Activated naive CD8-positive, alpha-beta T cell treated with anti-CD3 and anti-CD28 coated beads, Interleukin-2, amount 50 U/mL, for 16 hours (primary cell): ENCODE data around the gene ATP6V1G2.
A peak's percentile ranks its signal among the peaks of the same experiment; 100 is the strongest.

Experiments used
- DNase-seq: peaks from one replicate; pipeline ENCODE4 v3.0.0-alpha.2; 2020; ENCODE audit warnings: low read depth, low spot score

The ATP6V1G2 gene

DNA sequence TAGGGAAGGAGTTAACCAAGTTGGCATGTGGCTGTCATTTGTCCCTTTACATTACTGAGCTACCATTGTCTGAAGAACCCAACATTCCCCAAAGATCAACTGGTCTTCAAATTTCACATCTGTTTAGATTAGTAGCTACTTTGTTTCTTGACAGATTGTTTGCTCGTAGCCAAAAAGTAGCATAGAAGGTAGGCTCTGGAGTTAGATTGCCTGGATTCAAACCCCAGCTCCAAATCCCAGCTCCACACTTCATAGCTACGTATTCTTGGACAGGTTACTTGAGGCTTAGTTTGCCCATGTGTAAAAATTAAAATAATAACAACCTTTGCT, 2.1 kb upstream of the ATP6V1G2 start:
- DNase-seq: no peak

DNA sequence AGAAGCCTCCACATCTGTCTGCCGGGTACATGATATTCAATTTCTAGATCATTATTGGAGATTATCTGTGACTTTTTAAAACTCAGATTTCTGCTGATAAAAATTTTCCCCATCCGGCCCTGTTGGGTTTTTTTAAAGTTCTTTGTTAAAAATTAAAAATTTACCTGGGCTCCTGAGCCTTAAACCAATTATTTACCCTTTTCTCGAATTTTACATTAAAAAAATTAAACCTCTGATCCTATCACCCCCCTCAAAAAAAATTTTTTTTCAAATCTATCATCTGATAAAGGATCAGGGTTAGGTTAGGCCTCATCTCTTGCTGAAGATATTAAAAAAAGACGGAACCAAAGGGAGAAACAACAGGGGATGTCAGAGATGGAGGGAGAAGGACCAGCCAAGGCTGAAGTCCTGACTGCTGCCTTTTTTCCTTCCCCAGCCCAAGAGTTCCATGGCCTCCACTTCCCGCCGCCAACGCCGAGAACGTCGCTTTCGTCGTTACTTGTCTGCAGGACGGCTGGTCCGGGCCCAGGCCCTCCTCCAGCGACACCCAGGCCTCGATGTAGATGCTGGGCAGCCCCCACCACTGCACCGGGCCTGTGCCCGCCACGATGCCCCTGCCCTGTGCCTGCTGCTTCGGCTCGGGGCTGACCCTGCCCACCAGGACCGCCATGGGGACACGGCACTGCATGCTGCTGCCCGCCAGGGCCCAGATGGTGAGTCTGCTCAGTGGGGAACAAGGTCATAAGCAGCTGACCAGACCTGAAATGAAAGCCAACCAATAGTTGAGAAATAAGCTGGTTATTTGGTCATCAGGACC, 1.5 kb upstream of the ATP6V1G2 start:
- no peak for DNase-seq

DNA sequence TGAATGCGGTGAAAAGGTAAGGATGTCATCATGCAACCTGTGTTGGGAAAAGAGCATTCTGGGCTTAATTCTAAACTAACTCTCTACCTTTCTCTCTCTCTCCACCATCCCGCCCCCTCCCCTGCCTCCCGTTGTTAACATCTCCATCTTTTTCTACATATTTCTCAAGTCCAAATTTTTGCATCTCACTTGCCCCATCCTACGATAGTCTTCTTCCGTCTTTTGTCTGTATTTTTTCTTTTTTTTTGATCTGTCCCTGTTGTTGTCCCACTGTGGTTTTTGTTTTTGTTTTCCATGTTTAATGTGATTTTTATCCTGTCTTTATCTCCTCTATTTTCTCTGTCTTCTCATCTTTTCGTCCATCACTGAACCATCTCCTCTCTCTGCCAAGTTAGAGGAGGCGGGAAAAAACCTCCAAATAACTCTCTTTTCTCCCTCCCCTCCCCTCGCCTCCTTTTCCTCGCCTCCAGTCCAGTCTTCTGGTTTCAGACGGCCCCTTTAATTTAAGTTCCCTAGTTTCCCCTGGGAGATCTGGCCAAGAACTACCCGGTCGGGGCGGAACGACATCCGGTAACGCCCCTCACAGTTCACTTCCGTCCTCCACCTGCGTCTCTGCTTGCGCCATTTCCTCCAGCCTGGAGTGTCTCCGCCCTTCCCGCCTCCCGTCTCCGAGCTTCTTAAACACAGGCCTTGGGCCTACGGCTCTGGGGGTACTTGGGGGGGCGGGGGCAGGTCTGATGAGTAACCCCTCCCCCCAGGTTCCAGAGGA, 734 bp upstream of the ATP6V1G2 start, which contains the start of gene NFKBIL1:
Gene NFKBIL1, plus strand, starts transcription at position 651 of the 769 bp plus-strand sequence. Its CDS starts 87 bp downstream, at position 738.
- peak; percentile 76 for DNase-seq

DNA sequence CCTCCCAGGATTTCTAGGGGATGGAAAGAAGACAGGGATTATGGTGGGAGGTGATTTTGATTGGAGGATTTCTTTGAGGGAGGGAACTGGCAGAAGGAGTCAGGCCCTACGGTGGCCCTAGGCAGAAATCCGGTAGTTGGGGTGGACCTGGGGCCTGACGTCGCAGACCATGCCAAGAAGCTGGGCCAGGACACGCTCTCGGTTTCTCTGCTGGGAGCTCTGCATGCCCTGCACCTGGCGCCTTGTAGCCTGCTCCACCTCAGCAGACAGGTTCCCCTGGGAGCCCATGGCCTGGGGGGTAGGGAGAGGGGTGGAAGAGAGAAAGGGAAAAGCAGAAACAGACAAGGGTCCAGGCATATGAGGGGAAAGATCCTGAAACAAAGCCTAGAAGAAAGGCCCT, 1.1 kb downstream of the ATP6V1G2 start:
- DNase-seq: no peak

DNA sequence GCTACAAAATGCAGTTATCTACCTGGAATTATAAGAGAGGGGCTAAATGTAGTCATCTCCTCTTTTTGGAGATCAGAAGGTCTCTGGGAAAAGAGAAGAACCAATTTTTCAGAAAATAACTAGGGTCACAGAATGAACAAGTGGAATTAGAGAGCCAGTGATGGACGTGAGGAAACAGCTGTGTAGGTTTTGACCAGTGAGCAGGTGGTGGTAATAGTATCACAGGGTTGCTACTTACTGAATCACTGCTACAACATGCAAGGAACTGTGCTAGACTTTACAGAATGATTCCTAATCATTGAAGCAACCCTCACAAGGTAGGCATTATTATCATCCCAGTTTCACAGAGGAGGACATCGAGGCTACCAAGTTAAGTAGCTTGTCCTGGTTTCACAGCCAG, 1.7 kb downstream of the ATP6V1G2 start:
- DNase-seq: no peak

DNA sequence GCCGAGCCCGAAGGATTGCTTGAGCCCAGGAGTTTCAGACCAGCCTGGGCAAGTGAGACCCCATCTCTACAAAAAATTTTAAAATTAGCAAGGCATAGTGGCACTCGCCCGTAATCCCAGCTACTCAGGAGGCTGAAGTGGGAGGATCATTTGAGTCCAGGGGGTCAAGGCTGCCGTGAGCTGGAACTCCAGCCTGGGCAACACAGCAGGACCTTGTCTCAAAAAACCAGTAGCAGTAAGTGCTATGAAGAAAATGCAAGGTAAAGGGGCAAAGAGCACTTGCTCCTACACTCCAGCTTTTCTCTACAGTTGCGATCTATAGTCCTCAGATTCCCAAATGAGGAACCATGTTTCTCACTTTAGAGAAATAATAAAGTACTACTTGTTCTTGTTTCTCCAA, 2.8 kb downstream of the ATP6V1G2 start:
- DNase-seq: no peak

DNA sequence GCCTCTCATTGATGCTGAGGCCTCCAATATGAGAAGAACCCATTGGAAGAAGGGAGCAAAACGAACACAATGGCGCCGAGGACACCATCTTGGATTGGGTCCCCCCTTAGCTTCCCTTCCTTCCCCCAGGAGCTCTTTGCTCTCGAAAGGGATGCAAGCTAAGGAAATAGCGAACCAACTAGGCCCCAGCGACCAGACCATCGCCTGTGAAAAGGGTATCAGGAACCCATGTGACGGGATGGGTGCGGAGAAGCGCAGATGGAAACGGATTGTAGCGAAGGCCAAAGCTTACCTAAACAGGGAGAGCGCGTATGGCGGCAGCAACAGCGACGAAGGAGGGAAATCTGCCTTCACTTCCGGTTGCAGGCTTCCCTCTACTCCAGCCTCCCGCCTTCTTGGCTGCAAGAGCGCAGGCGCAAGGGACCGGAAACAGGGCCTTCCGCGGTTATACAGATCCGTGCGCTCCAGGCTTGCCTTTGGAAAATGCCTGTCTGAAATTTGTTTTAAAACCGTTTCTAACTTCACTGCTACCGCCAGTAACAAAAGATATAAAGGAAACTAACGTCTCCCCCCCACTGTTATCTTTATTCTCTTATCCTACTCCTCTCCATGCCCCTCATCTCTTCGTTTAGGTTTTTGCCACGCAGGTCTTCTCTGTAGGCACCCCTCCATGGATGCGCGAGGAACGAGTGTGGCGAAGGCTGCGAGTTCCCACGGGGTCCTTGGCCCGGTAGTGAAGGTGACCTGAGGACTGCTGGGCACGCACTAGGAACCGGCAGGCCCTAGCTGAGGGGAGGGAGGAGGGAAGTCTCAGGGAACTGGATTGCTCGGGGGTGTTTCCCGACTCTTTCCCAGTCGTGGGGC, 4.5 kb downstream of the ATP6V1G2 start, which contains the start of gene DDX39B:
Gene DDX39B, minus strand, starts transcription at position 346 of the 864 bp plus-strand sequence. CDS start 1,471 bp downstream, outside the sequence.
- DNase-seq: peak; percentile 83

DNA sequence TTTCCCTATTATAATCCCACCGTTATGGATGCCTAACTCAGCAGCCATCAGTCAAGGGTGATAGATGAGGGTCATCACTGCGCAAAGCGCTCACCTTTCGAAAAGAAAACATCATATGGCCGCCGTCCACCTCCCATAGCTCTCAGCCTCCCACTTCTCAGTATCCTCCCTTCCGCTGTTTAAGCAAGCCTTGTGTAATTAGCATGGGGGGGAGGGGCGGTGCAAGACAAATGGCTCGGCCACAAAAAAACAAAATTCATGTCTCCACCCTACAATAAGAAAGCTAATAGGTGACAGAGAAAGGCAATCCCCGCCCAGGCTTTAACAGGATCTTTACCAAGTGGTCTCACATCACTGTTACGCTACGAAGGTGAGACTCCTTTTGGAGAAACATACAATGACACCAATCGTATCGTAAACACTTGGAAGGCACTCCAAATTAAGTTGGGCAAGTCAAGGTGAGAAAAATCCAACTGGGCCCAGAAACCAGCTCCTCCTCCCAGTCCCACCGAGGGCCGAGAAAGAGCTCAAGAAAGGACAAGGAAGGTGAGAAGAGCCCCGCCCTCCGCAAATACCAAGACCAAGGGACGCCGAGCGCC, 5.2 kb downstream of the ATP6V1G2 start:
- DNase-seq: peak; percentile 18

DNA sequence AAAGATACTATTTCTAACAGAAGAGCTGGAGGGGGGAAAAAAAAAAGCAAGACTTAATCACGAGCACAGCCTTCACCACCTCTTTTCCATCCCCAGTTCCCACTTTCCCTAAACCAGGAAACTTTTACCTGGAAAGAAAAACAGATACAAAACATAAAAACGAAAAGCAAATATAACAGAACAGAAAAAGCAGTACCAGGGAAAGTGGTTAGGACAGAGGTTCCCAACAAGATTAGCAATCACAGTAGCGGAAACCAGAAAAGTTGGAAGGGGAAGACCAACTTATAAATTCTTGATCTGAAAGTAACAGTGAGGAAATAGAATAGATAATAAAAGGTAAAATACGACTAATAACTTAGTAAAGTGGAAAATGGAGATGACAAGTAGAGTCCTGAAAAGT, 5.8 kb downstream of the ATP6V1G2 start:
- no peak for DNase-seq

DNA sequence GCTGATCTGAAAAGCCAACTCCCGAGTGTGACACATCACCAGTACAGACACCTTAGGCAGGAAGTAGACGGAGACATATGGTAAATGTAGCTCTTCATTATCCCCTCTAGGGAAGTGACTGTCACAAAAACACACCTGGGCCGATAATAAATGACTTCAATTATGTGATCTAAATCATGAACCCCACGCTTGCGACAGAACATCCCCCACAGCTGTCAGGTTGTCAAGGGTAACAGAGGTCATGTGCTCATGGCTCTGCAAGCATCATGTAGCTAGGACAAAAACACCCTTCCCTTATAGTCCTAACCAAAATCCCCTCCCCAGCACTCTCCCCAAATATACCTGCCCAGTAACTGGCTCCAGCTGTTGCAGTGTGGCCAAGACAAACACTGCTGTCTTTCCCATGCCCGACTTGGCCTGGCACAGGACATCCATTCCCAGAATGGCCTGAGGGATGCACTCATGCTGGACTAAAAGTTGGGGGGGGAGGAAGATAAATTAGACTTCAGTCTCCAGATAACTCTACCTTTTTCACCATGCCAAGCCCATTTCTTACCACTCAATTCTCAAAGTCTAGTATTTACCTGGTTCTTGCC, 7.5 kb downstream of the ATP6V1G2 start:
- DNase-seq: no peak

DNA sequence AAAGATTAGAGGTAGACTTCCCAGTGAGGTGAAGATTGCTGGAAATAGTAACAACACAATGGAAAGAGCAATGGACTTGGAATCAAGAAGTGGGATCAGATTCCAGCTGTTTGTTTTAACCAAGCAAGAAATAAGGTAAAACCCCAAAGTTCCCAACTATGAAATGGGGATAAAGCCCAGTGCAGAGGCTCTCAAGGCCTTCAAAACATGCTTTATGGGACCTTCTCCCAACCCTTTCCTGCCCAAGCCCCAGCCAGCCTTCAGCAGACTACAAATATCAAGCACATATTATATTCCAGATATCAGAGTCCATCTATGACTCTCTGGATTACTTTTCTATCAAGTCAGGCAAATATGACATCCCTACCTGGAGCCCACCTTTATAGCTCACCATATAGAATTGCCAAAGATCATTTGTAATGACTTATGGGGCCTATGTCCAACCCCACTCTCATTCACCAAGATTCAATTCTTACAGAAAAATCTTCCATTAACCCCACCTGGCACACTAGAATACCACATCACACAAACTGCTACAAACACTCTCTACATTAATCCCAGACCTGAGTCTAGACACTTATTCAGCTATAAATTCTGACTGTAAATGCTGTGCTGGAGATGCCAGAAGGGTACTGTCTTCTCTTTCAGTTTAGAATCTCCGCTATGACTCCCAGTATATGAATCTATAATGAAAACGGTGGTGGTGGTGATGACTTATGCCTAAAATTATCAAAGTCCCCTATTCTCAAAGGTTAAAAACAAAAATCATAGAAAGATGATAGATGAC, 10.7 kb downstream of the ATP6V1G2 start:
- no peak for DNase-seq

DNA sequence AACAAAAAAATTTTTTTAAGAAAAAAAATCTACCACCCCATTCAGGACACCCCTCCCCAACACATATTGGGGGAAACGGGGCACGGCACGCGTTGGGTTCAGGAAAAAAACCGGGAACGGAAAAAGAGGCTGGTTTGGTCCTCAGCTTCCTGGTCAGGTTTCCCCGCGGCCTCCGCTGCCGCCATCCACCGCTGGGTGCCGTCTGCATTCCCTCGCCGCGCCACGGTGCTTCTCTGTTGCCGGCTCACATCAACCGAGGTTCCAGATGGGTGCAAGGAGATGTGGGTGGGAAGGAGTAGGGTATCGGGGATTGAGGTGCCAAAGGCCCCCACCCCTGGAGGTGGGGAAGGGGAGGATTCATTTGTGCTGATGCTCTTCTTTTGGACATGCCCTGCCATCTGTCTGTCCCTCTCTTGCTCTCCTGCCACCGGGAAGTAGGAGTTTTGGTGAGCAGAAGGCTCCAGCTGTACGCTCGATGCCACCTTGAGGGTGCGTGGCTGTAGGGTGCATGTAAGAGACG, 11.8 kb downstream of the ATP6V1G2 start:
- no peak for DNase-seq

DNA sequence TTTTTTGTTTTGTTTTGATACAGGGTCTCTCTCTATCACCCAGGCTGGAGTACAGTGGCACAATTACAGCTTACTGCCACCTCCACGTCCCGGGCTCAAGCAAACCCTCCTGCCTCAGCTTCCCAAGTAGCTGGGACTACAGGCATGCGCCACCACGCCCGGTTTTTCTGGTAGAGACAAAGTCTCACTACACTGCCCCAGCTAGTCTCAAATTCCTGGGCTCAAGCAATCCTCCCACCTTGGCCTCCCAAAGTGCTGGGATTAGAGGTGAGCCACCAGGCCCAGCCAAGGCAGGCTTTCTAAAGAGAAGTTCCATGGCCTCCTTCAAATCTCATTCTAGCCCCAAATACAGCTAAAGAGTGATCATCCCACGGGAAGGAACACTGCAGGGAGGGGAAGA, 12.4 kb downstream of the ATP6V1G2 start:
- no peak for DNase-seq

DNA sequence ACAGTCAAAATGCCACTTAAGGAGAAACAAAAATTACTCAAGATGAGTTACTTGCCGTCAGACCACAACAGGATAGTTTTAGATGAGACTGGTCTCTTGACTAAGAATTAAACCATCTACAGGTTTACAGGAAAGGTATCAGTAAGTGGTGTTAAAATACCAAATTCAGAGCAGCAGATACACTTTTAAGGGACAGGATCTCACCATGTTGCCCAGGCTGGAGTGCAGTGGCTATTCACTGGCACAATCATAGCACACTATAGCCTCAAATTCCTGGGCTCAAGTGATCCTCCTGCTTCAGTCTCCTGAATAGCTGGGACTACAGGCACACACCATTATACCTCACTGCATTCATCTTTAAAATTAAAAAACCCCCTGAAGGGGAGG, 13.0 kb downstream of the ATP6V1G2 start:
- DNase-seq: no peak

DNA sequence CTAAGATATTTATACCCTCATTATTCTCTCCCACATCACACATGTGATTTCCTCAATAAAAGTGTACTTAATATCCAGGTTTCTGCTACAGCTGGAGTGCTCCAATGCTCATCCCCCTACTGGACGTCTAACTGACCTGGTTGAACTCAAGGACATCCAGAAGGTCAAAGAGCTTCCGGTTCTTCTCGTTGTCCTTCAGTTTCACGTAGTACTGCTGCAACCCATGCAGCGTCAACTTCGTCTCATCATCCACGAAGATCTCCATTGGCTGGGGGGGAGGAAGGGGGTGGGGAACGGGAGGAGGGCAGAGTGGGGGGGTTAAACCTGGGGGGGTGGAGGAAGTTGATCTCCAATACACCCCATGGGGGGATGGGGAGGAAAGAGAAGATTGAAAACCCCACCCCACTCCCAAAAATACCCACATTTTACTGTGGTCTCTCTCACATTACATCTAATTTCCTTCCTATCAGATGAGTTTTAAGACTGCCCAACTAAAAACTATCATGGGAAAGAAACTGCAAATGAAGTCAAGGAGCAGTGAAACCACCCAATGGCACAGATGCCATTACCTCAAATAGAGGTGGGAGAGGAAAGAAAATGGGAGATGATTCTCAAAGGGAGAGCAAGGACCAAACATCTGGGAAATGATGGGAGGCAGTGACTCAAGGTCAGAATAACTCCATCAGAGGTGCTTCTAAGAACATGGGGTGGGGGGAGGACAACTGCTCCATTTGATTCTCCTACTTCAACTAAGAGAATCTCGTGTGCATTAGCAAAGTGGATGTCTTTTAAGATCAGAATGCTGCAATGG, 13.6 kb downstream of the ATP6V1G2 start:
- no peak for DNase-seq

DNA sequence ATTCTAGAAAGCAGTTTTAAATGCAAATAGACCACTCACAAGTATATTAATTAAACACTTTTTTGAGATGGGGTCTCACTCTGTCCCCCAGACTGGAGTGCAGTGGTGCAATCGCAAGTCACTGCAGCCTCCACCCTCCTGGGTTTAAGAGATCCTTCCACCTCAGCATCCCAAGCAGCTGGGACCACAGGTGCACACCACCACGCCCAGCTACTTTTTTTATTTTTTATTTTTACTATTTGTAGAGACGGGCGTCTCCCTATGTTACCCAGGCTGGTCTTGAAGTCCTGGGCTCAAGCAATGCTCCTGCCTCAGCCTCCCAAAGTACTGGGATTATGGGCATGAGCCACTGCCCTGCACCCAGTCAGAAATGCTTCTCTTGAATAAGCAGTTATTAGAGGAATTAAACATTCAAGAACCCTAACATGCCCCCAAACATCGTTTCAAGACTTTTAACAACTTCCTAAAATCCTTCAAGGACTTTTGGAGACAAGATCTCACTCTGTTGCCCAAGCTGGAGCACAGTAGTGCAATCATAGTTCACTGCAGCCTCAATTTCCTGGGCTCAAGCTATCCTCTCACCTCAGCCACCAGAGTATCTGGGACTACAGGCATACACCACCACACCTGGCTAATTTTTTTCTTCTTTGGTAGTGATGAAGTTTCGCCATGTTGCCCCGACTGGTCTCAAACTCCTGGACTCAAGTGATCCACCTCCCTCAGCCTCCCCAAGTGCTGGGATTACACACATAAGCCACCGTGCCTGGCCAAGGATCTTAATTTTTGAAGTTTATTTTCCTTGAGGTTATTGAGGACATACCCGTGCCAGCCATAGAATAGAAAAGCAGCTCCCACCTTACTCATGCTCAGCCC, 14.4 kb downstream of the ATP6V1G2 start:
- no peak for DNase-seq

DNA sequence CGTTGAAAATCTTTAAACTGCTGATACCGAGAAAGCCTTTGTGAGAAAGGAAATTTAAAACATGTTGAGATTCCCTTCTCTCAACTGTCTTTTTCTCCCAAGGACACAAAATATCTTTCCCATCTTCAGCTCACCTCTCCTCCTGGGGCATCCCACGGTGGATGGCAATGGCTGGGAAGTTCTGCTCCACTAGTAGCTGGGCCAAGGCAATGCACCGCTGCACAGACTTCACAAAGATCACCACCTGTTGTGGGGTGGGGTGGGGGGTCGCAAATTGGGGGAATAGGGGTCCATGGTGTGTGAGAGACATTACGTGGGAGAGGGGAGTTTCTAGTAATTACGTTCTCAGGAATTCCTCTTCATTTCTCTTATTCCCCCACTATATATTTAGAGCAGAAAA, 15.2 kb downstream of the ATP6V1G2 start:
- DNase-seq: no peak

DNA sequence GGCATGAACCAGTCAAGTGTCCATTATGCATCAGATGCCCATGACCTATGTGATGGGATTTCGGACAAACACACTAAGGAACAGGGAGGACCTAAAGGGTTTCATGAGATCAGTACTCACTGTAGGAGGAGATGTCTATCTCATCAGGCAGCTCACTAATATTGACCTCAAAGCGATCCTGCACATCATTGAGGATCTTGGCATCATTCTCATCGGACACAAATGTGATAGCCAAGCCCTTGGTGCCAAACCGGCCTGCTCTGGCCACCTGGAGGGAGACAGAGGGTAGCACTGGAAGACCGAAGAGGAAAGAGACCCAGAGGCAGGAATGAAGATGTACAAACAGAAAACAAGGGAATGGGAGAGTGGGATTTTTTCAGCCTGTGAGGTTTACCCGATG, 15.7 kb downstream of the ATP6V1G2 start:
- DNase-seq: no peak
